Measurements from ENCODE around the gene RTN4.

Gene RTN4

GRCh38 chr2:55050100-55050994 lies at the start of gene RTN4:
RTN4 (minus strand) TSS chr2:55050451; CDS start chr2:55050300, 151 bp downstream.
- DNase-seq (ENCODE audit: extremely low read depth, low read depth), result peak; percentile 99
- TF ChIP-seq CTCF (IDR thresholded peaks at IDR 0.05; ENCODE audit: low read depth, low read length), result no peak

GRCh38 chr2:55099493-55099877 lies 49.2 kb upstream of the RTN4 start:
- DNase-seq (ENCODE audit: extremely low read depth, low read depth), result no peak
- no peak for TF ChIP-seq CTCF (IDR thresholded peaks at IDR 0.05; ENCODE audit: low read depth, low read length)

GRCh38 chr2:55097461-55098410 lies 47.5 kb upstream of the RTN4 start:
- TF ChIP-seq CTCF (IDR thresholded peaks at IDR 0.05; ENCODE audit: low read depth, low read length), result no peak

GRCh38 chr2:55097082-55097460 lies 46.8 kb upstream of the RTN4 start:
- TF ChIP-seq CTCF (IDR thresholded peaks at IDR 0.05; ENCODE audit: low read depth, low read length), result no peak
- no peak for DNase-seq (ENCODE audit: extremely low read depth, low read depth)

More at GRCh38 chr2:55097461-55098410, 47.5 kb upstream of the RTN4 start:
- no peak for DNase-seq (ENCODE audit: extremely low read depth, low read depth)

- no peak for TF ChIP-seq CTCF (IDR thresholded peaks at IDR 0.05; ENCODE audit: low read depth, low read length)
- DNase-seq (ENCODE audit: extremely low read depth, low read depth), result no peak
Observed at GRCh38 chr2:55096586-55096985, 46.3 kb upstream of the RTN4 start.

- DNase-seq (ENCODE audit: extremely low read depth, low read depth), result no peak
Observed at GRCh38 chr2:55093381-55093780, 43.1 kb upstream of the RTN4 start.

More at GRCh38 chr2:55093381-55093780, 43.1 kb upstream of the RTN4 start:
- TF ChIP-seq CTCF (IDR thresholded peaks at IDR 0.05; ENCODE audit: low read depth, low read length), result no peak
